ENCODE results near the gene ATP4B.

ATP4B gene

GRCh38 chr13:113605461-113605860 lies 52.5 kb downstream of the ATP4B start:
- TF ChIP-seq CTCF (IDR thresholded peaks at IDR 0.05; ENCODE audit: insufficient read depth, low read depth, low read length, missing control alignments), result no peak

GRCh38 chr13:113604186-113604585 lies 53.8 kb downstream of the ATP4B start:
- H3K4me3 ChIP-seq (ENCODE audit: low read depth, low read length), result no peak overlapping the region
- no peak for TF ChIP-seq CTCF (IDR thresholded peaks at IDR 0.05; ENCODE audit: insufficient read depth, low read depth, low read length, missing control alignments)
- DNase-seq (ENCODE audit: low read depth), result peak; percentile 28

More at GRCh38 chr13:113605461-113605860, 52.5 kb downstream of the ATP4B start:
- no peak overlapping the region for H3K4me3 ChIP-seq (ENCODE audit: low read depth, low read length)
- no peak for DNase-seq (ENCODE audit: low read depth)

GRCh38 chr13:113603116-113603710 lies 54.8 kb downstream of the ATP4B start:
- no peak overlapping the region for H3K4me3 ChIP-seq (ENCODE audit: low read depth, low read length)
- TF ChIP-seq CTCF (IDR thresholded peaks at IDR 0.05; ENCODE audit: insufficient read depth, low read depth, low read length, missing control alignments), result no peak
- no peak for DNase-seq (ENCODE audit: low read depth)

GRCh38 chr13:113602291-113602988 lies 55.6 kb downstream of the ATP4B start:
- no peak overlapping the region for H3K4me3 ChIP-seq (ENCODE audit: low read depth, low read length)
- DNase-seq (ENCODE audit: low read depth), result no peak
- no peak for TF ChIP-seq CTCF (IDR thresholded peaks at IDR 0.05; ENCODE audit: insufficient read depth, low read depth, low read length, missing control alignments)

GRCh38 chr13:113601166-113602070 lies 56.6 kb downstream of the ATP4B start:
- TF ChIP-seq CTCF (IDR thresholded peaks at IDR 0.05; ENCODE audit: insufficient read depth, low read depth, low read length, missing control alignments), result no peak
- H3K4me3 ChIP-seq (ENCODE audit: low read depth, low read length), result no peak overlapping the region
- DNase-seq (ENCODE audit: low read depth), result no peak

GRCh38 chr13:113599391-113599790 lies 58.6 kb downstream of the ATP4B start:
- no peak overlapping the region for H3K4me3 ChIP-seq (ENCODE audit: low read depth, low read length)
- DNase-seq (ENCODE audit: low read depth), result no peak
- no peak for TF ChIP-seq CTCF (IDR thresholded peaks at IDR 0.05; ENCODE audit: insufficient read depth, low read depth, low read length, missing control alignments)

All from GM12865 (cell line).